Fibroblast of upper back skin (primary cell): ENCODE measurements around the gene KLF8.
"Not testable (repeated sequence)": the region's sequence is repeated elsewhere in the genome, so short reads cannot be mapped to it uniquely, and the experiment has no call there.

Source experiments
- DNase-seq: peaks from one replicate; pipeline ENCODE4 v3.0.0-alpha.2; 2013

Gene KLF8

GRCh38 chrX:56232221-56233082 is at the start of gene KLF8:
Gene KLF8, plus strand, starts transcription at chrX:56232356. Its CDS starts 979 bp downstream, at chrX:56233335.
- DNase-seq: no peak

- DNase-seq: not testable (repeated sequence)
Measured at GRCh38 chrX:56206945-56207344, 25.2 kb upstream of the KLF8 start.

- no peak for DNase-seq
Measured at GRCh38 chrX:56211701-56212100, 20.5 kb upstream of the KLF8 start.

GRCh38 chrX:56216332-56216731 is 15.8 kb upstream of the KLF8 start:
- DNase-seq: no peak

GRCh38 chrX:56219700-56220099 is 12.5 kb upstream of the KLF8 start:
- no peak for DNase-seq

GRCh38 chrX:56221101-56221500 is 11.1 kb upstream of the KLF8 start:
- no peak for DNase-seq

GRCh38 chrX:56222473-56223000 is 9.6 kb upstream of the KLF8 start:
- DNase-seq: no peak

GRCh38 chrX:56226980-56227379 is 5.2 kb upstream of the KLF8 start:
- DNase-seq: no peak

- DNase-seq: no peak
Measured at GRCh38 chrX:56228914-56229313, 3.2 kb upstream of the KLF8 start.

- DNase-seq: no peak
Measured at GRCh38 chrX:56231537-56232090, 542 bp upstream of the KLF8 start.

- DNase-seq: no peak
Measured at GRCh38 chrX:56233100-56233499, 944 bp downstream of the KLF8 start.

GRCh38 chrX:56233682-56234081 is 1.5 kb downstream of the KLF8 start:
- peak; percentile 0 for DNase-seq

- peak; percentile 21 for DNase-seq
Measured at GRCh38 chrX:56248492-56248891, 16.3 kb downstream of the KLF8 start.

GRCh38 chrX:56253832-56254703 is 21.9 kb downstream of the KLF8 start:
- no peak for DNase-seq

- DNase-seq: no peak
Measured at GRCh38 chrX:56268888-56269287, 36.7 kb downstream of the KLF8 start.

GRCh38 chrX:56278692-56279091 is 46.5 kb downstream of the KLF8 start:
- DNase-seq: no peak

- DNase-seq: no peak
Measured at GRCh38 chrX:56279863-56280262, 47.7 kb downstream of the KLF8 start.

- peak; percentile 8 for DNase-seq
Measured at GRCh38 chrX:56281789-56282188, 49.6 kb downstream of the KLF8 start.

GRCh38 chrX:56284269-56284668 is 52.1 kb downstream of the KLF8 start:
- DNase-seq: no peak

- DNase-seq: no peak
Measured at GRCh38 chrX:56288608-56289007, 56.5 kb downstream of the KLF8 start.

GRCh38 chrX:56289449-56289848 is 57.3 kb downstream of the KLF8 start:
- no peak for DNase-seq

- no peak for DNase-seq
Measured at GRCh38 chrX:56308726-56309125, 76.6 kb downstream of the KLF8 start.

GRCh38 chrX:56309881-56310280 is 77.7 kb downstream of the KLF8 start:
- DNase-seq: no peak
